ENCODE results near the gene SLC12A7. TPM values are rescaled to one million over a fixed set of nuclear protein-coding genes. Genes with fewer than 3 reads are reported as not detected.

Gene SLC12A7
- total RNA-seq, 1 experiment from 2014 or later, result 207 TPM

GRCh38 chr5:1010181-1010510 is 101.7 kb downstream of the SLC12A7 start:
- H3K27ac ChIP-seq, result no peak overlapping the region
- no TSS peak for BruUV-seq (replicated peaks)
- peaks cover 87% of the 10 kb centered on the region for H3K27me3 ChIP-seq (ENCODE audit: insufficient read depth, low read depth)
- intact Hi-C loops (cut with micrococcal nuclease; ENCODE audit: unreplicated experiment), result loop anchor here (2.0 kb wide), 2 partner anchors 79 to 151 kb away; no protein-coding TSS in a partner anchor
- no peaks in the 10 kb centered on the region for H4K20me1 ChIP-seq (ENCODE audit: insufficient read depth)
- peak in 1 of 2 experiments; percentile 19 for DNase-seq
- no peaks in the 10 kb centered on the region for H3K9me3 ChIP-seq (ENCODE audit: insufficient read depth, low read depth)
- no peaks in the 10 kb centered on the region; the same call in 1 of the 2 replicates for H3F3A ChIP-seq (ENCODE audit: insufficient read depth, low read depth)
- no peak overlapping the region for H3K4me2 ChIP-seq
- H3K4me3 ChIP-seq, result no peak overlapping the region
- CTCF ChIA-PET, result interaction anchor here (0.6 to 2.0 kb wide), 4 partner anchors 76 to 130 kb away, joined by 3 to 11 read pairs (median 4); no protein-coding TSS in a partner anchor
- no peak overlapping the region for H2AFZ ChIP-seq
- no peaks in the 10 kb centered on the region for H3K36me3 ChIP-seq (ENCODE audit: low read depth)
- no peaks in the 10 kb centered on the region for H3K9me2 ChIP-seq (ENCODE audit: insufficient read depth)
- TF ChIP-seq EZH2 (IDR thresholded peaks at IDR 0.05; ENCODE audit: low read depth) (no peak), CTCF (conservative IDR thresholded peaks at IDR 0.05) (no peak)
- no peaks in the 10 kb centered on the region for H3K79me2 ChIP-seq (ENCODE audit: low read depth)
- no peaks in the 10 kb centered on the region for H3K4me1 ChIP-seq (replicated peaks; ENCODE audit: insufficient read depth)
- POLR2A ChIA-PET (ENCODE audit: unreplicated experiment), result no interaction called here

GRCh38 chr5:1009359-1010180 is 102.3 kb downstream of the SLC12A7 start:
- Histone ChIP-seq H3K36me3 (ENCODE audit: low read depth) (no peaks in the 10 kb centered on the region), H4K20me1 (ENCODE audit: insufficient read depth) (no peaks in the 10 kb centered on the region), H3K9me2 (ENCODE audit: insufficient read depth) (no peaks in the 10 kb centered on the region), H3K4me1 (replicated peaks; ENCODE audit: insufficient read depth) (no peaks in the 10 kb centered on the region), H3K79me2 (ENCODE audit: low read depth) (no peaks in the 10 kb centered on the region), H3K4me2 (no peak overlapping the region), H3K27me3 (ENCODE audit: insufficient read depth, low read depth) (peaks cover 87% of the 10 kb centered on the region), H2AFZ (no peak overlapping the region), H3K4me3 (no peak overlapping the region), H3K9me3 (ENCODE audit: insufficient read depth, low read depth) (no peaks in the 10 kb centered on the region), H3K27ac (no peak overlapping the region), H3F3A (ENCODE audit: insufficient read depth, low read depth) (no peaks in the 10 kb centered on the region; the same call in 1 of the 2 replicates)
- CTCF ChIA-PET, result interaction anchor here (0.6 to 2.0 kb wide), 3 partner anchors 80 to 131 kb away, joined by 3 to 11 read pairs (median 3); no protein-coding TSS in a partner anchor
- no TSS peak for BruUV-seq (replicated peaks)
- POLR2A ChIA-PET (ENCODE audit: unreplicated experiment), result no interaction called here
- TF ChIP-seq EZH2 (IDR thresholded peaks at IDR 0.05; ENCODE audit: low read depth) (no peak), CTCF (conservative IDR thresholded peaks at IDR 0.05) (no peak)
- intact Hi-C loops (cut with micrococcal nuclease; ENCODE audit: unreplicated experiment), result loop anchor here (2.0 kb wide), 2 partner anchors 79 to 151 kb away; no protein-coding TSS in a partner anchor
- no peak for DNase-seq

- H2AFZ ChIP-seq, result no peak within 1 kb of the TSS
- H3K36me3 ChIP-seq (ENCODE audit: low read depth), result no peaks in the 10 kb centered on the region
- H3K79me2 ChIP-seq (ENCODE audit: low read depth), result no peaks in the 10 kb centered on the region
- H3K4me1 ChIP-seq (replicated peaks; ENCODE audit: insufficient read depth), result no peaks in the 10 kb centered on the region
- peaks cover 87% of the 10 kb centered on the region for H3K27me3 ChIP-seq (ENCODE audit: insufficient read depth, low read depth)
- CTCF ChIA-PET, result interaction anchor here (0.7 to 0.8 kb wide), 2 partner anchors 31 to 92 kb away, joined by 3 read pairs; no protein-coding TSS in a partner anchor
- no TSS peak for BruUV-seq (replicated peaks)
- H3F3A ChIP-seq (ENCODE audit: insufficient read depth, low read depth), result peaks cover 3% of the 10 kb centered on the region; the same call in 1 of the 2 replicates
- H3K4me3 ChIP-seq, result no peak within 1 kb of the TSS
- no peak within 1 kb of the TSS for H3K27ac ChIP-seq
- intact Hi-C loops (cut with micrococcal nuclease; ENCODE audit: unreplicated experiment), result no loop called here
- no peaks in the 10 kb centered on the region for H4K20me1 ChIP-seq (ENCODE audit: insufficient read depth)
- DNase-seq, result peak in 1 of 2 experiments; percentile 59
- no peaks in the 10 kb centered on the region for H3K9me3 ChIP-seq (ENCODE audit: insufficient read depth, low read depth)
- TF ChIP-seq EZH2 (IDR thresholded peaks at IDR 0.05; ENCODE audit: low read depth) (no peak), CTCF (conservative IDR thresholded peaks at IDR 0.05) (peak; percentile 65)
- H3K4me2 ChIP-seq, result no peak within 1 kb of the TSS
- no peaks in the 10 kb centered on the region for H3K9me2 ChIP-seq (ENCODE audit: insufficient read depth)
- POLR2A ChIA-PET (ENCODE audit: unreplicated experiment), result no interaction called here
Measured at GRCh38 chr5:1008451-1009358, 103.2 kb downstream of the SLC12A7 start, which contains the start of gene NKD2. Gene NKD2 (plus strand): TSS chr5:1008802. CDS start chr5:1009058, 256 bp downstream.

All from PC-9 (cell line).